Loucy (cell line): ENCODE measurements around the gene NUDT1.

Source experiments
- H2AFZ ChIP-seq: fragments of 200-600 bp; sonication (generic); 2 replicates; pipeline ENCODE4 v1.6.0; 2016; ENCODE audit warnings: antibody characterized with exemption, mild to moderate bottlenecking, low read length, moderate library complexity
- H3F3A ChIP-seq: fragments of 200-600 bp; 2 replicates; pipeline ENCODE4 v1.6.0; 2016; ENCODE audit warnings: antibody characterized with exemption, low read depth, mild to moderate bottlenecking
- H3K27me3 ChIP-seq: fragments of 200-600 bp; sonication (generic); 2 replicates; pipeline ENCODE4 v1.6.1; 2014; ENCODE audit warnings: low read length, mild to moderate bottlenecking; ENCODE audit not compliant: insufficient read depth, poor library complexity, severe bottlenecking
- H3K36me3 ChIP-seq: fragments of 200-600 bp; sonication (generic); 2 replicates; pipeline ENCODE4 v1.6.1; 2016; ENCODE audit warnings: low read length; ENCODE audit not compliant: insufficient read depth
- H3K4me1 ChIP-seq: fragments of 200-600 bp; sonication (generic); 2 replicates; pipeline ENCODE4 v1.5.1; 2014; ENCODE audit warnings: low read length, mild to moderate bottlenecking; ENCODE audit not compliant: insufficient read depth, poor library complexity, severe bottlenecking
- H3K4me2 ChIP-seq: fragments of 200-600 bp; sonication (generic); 2 replicates; pipeline ENCODE4 v1.6.0; 2014; ENCODE audit warnings: antibody characterized with exemption, low read length, low read depth, mild to moderate bottlenecking; ENCODE audit not compliant: poor library complexity, severe bottlenecking
- H3K4me3 ChIP-seq: fragments of 200-600 bp; sonication (generic); 2 replicates; pipeline ENCODE4 v1.5.1; 2014; ENCODE audit warnings: low read length, mild to moderate bottlenecking, mixed read lengths; ENCODE audit not compliant: poor library complexity, severe bottlenecking
- H3K79me2 ChIP-seq: fragments of 200-600 bp; sonication (generic); 2 replicates; pipeline ENCODE4 v1.6.1; 2014; ENCODE audit warnings: low read length; ENCODE audit not compliant: insufficient read depth
- H3K9ac ChIP-seq: fragments of 200-600 bp; sonication (generic); 2 replicates; pipeline ENCODE4 v1.6.0; 2014; ENCODE audit warnings: mild to moderate bottlenecking, low read depth, low read length, moderate library complexity; ENCODE audit not compliant: poor library complexity, severe bottlenecking
- H3K9me2 ChIP-seq: fragments of 200-600 bp; sonication (generic); replicated peaks from 2 replicates; pipeline ENCODE4 v1.6.1; 2016; ENCODE audit warnings: low read depth, low read length, mixed read lengths
- H3K9me3 ChIP-seq: fragments of 200-600 bp; sonication (generic); 2 replicates; pipeline ENCODE4 v1.6.1; 2014; ENCODE audit warnings: mild to moderate bottlenecking, antibody characterized with exemption, low read length, low read depth; ENCODE audit not compliant: insufficient read depth
- H4K20me1 ChIP-seq: fragments of 200-600 bp; sonication (generic); 2 replicates; pipeline ENCODE4 v1.6.0; 2014; ENCODE audit warnings: antibody characterized with exemption, low read length, mild to moderate bottlenecking; ENCODE audit not compliant: insufficient read depth, poor library complexity, severe bottlenecking
- CTCF ChIP-seq: fragments of 200-600 bp; sonication (generic); conservative IDR thresholded peaks from 2 replicates; pipeline ENCODE4 v1.5.1; 2014; ENCODE audit warnings: mild to moderate bottlenecking, antibody characterized with exemption, low read length
- EZH2phosphoT487 ChIP-seq: fragments of 200-600 bp; IDR thresholded peaks from 2 replicates; pipeline ENCODE4 v1.6.1; 2018; ENCODE audit warnings: antibody characterized with exemption, mild to moderate bottlenecking, moderate library complexity, borderline replicate concordance

The NUDT1 gene

GRCh38 chr7:2195400-2196246, 46.4 kb upstream of the NUDT1 start:
- H3K9me2 ChIP-seq: no peaks in the 10 kb centered on the region
- peaks cover 8% of the 10 kb centered on the region; the same call in 1 of the 2 replicates for H3K9me3 ChIP-seq
- H2AFZ ChIP-seq: no peak overlapping the region
- no peaks in the 10 kb centered on the region for H4K20me1 ChIP-seq
- H3K79me2 ChIP-seq: peaks cover 24% of the 10 kb centered on the region; the same call in 1 of the 2 replicates
- no peak overlapping the region for H3K4me2 ChIP-seq
- no peaks in the 10 kb centered on the region for H3K27me3 ChIP-seq
- no peaks in the 10 kb centered on the region for H3K4me1 ChIP-seq
- TF ChIP-seq EZH2phosphoT487: no peak
- no peak for TF ChIP-seq CTCF
- H3F3A ChIP-seq: no peaks in the 10 kb centered on the region
- no peak overlapping the region for H3K9ac ChIP-seq
- H3K4me3 ChIP-seq: no peak overlapping the region
- peaks cover 58% of the 10 kb centered on the region; the same call in 1 of the 2 replicates for H3K36me3 ChIP-seq

- Histone ChIP-seq H3K9me3 (peaks cover 8% of the 10 kb centered on the region; the same call in 1 of the 2 replicates), H3F3A (no peaks in the 10 kb centered on the region)
Measured at GRCh38 chr7:2196381-2197378, 45.3 kb upstream of the NUDT1 start.

More at GRCh38 chr7:2196381-2197378, 45.3 kb upstream of the NUDT1 start:
- Histone ChIP-seq H3K4me3 (no peak overlapping the region), H3K9ac (no peak overlapping the region), H3K4me1 (no peaks in the 10 kb centered on the region), H4K20me1 (no peaks in the 10 kb centered on the region), H3K36me3 (peaks cover 57% of the 10 kb centered on the region; the same call in 1 of the 2 replicates), H3K4me2 (no peak overlapping the region), H3K27me3 (no peaks in the 10 kb centered on the region), H3K9me2 (no peaks in the 10 kb centered on the region), H3K79me2 (peaks cover 24% of the 10 kb centered on the region; the same call in 1 of the 2 replicates), H2AFZ (no peak overlapping the region)
- TF ChIP-seq CTCF (no peak), EZH2phosphoT487 (no peak)
